T-cell (primary cell): ENCODE data around the gene F2. TPM values are rescaled to one million over a fixed set of nuclear protein-coding genes. Genes with fewer than 3 reads are reported as not detected.
A peak's percentile ranks its signal among the peaks of the same experiment; 100 is the strongest.

Experiments used
- ATAC-seq, 4 experiments: fragments of 200-7000 bp in 3 of 4; fragments of 150-1000 bp in 1 of 4; cut with Tn5 transposase; replicated peaks in 1 of 4; 1 replicate in 3 of 4; 2 replicates in 1 of 4; pipeline ENCODE4 v1.10.0; 2021; ENCODE audit warnings: moderate library complexity in 3 of 4, mild to moderate bottlenecking in 2 of 4, moderate number of reproducible peaks in 1 of 4
- CTCF ChIA-PET, 2 donors: fragments of 300-600 bp; sonication (Branson Sonifier 250); formaldehyde crosslinking; loops; one replicate each; lab custom pipeline; 2022; ENCODE audit warnings: antibody characterized with exemption in 2 of 2; lab: Charles Lee
- POLR2A ChIA-PET, 2 donors: fragments of 300-600 bp; sonication (Branson Sonifier 250); formaldehyde crosslinking; loops; one replicate each; lab custom pipeline; 2022; ENCODE audit warnings: antibody characterized with exemption in 2 of 2; lab: Charles Lee
- DNase-seq, 35 experiments: peaks; one replicate each; pipeline versions ENCODE4 v3.0.0 to v3.0.0-alpha.2; 2013 to 2023
- H3K27ac ChIP-seq: one replicate; pipeline ENCODE4 v1.5.1; 2013; ENCODE audit warnings: low read length
- H3K27me3 ChIP-seq, 2 experiments: replicated peaks in 1 of 2; 1 replicate in 1 of 2; 2 replicates in 1 of 2; pipeline versions ENCODE4 v1.6.1 to v1.7.0; 2013; ENCODE audit warnings: low read length in 1 of 2, mixed read lengths in 1 of 2; ENCODE audit not compliant: control insufficient read depth in 2 of 2, insufficient read depth in 2 of 2; ENCODE audit errors: extremely low read depth in 1 of 2
- H3K36me3 ChIP-seq, 2 donors: 1 replicate in 1 of 2; 2 replicates in 1 of 2; pipeline versions ENCODE4 v1.6.1 to v1.7.0; 2013; ENCODE audit warnings: low read length in 1 of 2; ENCODE audit not compliant: control insufficient read depth in 2 of 2, insufficient read depth in 1 of 2; ENCODE audit errors: extremely low read depth in 1 of 2
- H3K4me1 ChIP-seq, 2 experiments: 1 replicate in 1 of 2; 2 replicates in 1 of 2; pipeline versions ENCODE4 v1.6.1 to v1.7.0; 2013; ENCODE audit warnings: low read length in 2 of 2, mixed read lengths in 1 of 2; ENCODE audit not compliant: insufficient read depth in 2 of 2, control insufficient read depth in 1 of 2; ENCODE audit errors: extremely low read depth in 1 of 2
- H3K4me3 ChIP-seq, 2 donors: 1 replicate in 1 of 2; 2 replicates in 1 of 2; pipeline versions ENCODE4 v1.5.1 to v1.7.0; 2013; ENCODE audit warnings: mild to moderate bottlenecking in 2 of 2, low read length in 1 of 2, moderate library complexity in 1 of 2; ENCODE audit not compliant: control insufficient read depth in 1 of 2; ENCODE audit errors: extremely low read depth in 1 of 2
- H3K9me3 ChIP-seq: 2 replicates; pipeline ENCODE4 v1.7.0; 2013
- H3K27ac Mint-ChIP-seq, 2 donors: one replicate each; pipeline ENCODE4 v1.8.0; 2020 to 2021; ENCODE audit warnings: mild to moderate bottlenecking in 2 of 2, mixed read lengths in 2 of 2
- H3K27me3 Mint-ChIP-seq, 2 donors: one replicate each; pipeline ENCODE4 v1.8.0; 2021 to 2022; ENCODE audit warnings: mixed read lengths in 2 of 2
- H3K36me3 Mint-ChIP-seq: one replicate; pipeline ENCODE4 v1.8.0; 2021; ENCODE audit warnings: mixed read lengths
- H3K4me1 Mint-ChIP-seq, 3 donors: one replicate each; pipeline ENCODE4 v1.8.0; 2020 to 2022; ENCODE audit warnings: mixed read lengths in 3 of 3, mild to moderate bottlenecking in 1 of 3
- H3K4me3 Mint-ChIP-seq, 3 donors: one replicate each; pipeline ENCODE4 v1.8.0; 2020 to 2022; ENCODE audit warnings: mild to moderate bottlenecking in 3 of 3, mixed read lengths in 3 of 3, moderate library complexity in 3 of 3
- H3K9me3 Mint-ChIP-seq, 3 donors: one replicate each; pipeline ENCODE4 v1.8.0; 2020 to 2022; ENCODE audit warnings: mixed read lengths in 3 of 3
- WGBS: methylation state at CpG from one replicate; pipeline ENCODE4 v1.1.5; 2013; ENCODE audit warnings: missing lambda C conversion rate; ENCODE audit not compliant: insufficient coverage; 5-methylcytosine and 5-hydroxymethylcytosine counted together
- total RNA-seq, 35 experiments: library from RNA in 6 of 35; stranded (reverse) in 6 of 35; fragments of 120-200 nt in 1 of 35; gene quantifications; one replicate each; pipeline versions ENCODE4 v1.2.1 to v1.2.4 and lab custom pipeline; 2013 to 2026

The F2 gene
- total RNA-seq, 5 donors from 2014 or later (not counting 1 experiment from before 2014, with no cell fraction given), result 0.26 to 0.85 (median 0.57) TPM; not detected in 1

GRCh38 chr11:46692450-46692849 is 26.6 kb upstream of the F2 start:
- no peaks in the 10 kb centered on the region for H3K27me3 Mint-ChIP-seq
- Histone ChIP-seq H3K27me3 (no peaks in the 10 kb centered on the region), H3K9me3 (no peaks in the 10 kb centered on the region), H3K36me3 (peaks cover 43 to 81% of the 10 kb centered on the region in 2 donors), H3K27ac (no peak overlapping the region), H3K4me1 (peaks cover 0 to 36% of the 10 kb centered on the region in 2 experiments), H3K4me3 (no peak overlapping the region)
- CTCF ChIA-PET, result interaction anchor here in 1 of 2 donors (0.7 kb wide), 1 partner anchor 119 kb away, joined by 3 read pairs; no protein-coding TSS in a partner anchor
- H3K4me3 Mint-ChIP-seq, result no peak overlapping the region
- WGBS, result no CpG with 5 or more reads among the region's 4 CpGs
- H3K4me1 Mint-ChIP-seq, result peaks cover 6 to 23% (median 21%) of the 10 kb centered on the region in 3 donors
- POLR2A ChIA-PET, result interaction anchor here in 1 of 2 donors (0.7 kb wide), 1 partner anchor 22 kb away, joined by 4 read pairs; no protein-coding TSS in a partner anchor
- H3K27ac Mint-ChIP-seq, result no peak overlapping the region
- no peaks in the 10 kb centered on the region for H3K9me3 Mint-ChIP-seq
- peaks cover 36% of the 10 kb centered on the region for H3K36me3 Mint-ChIP-seq
- DNase-seq, result no peak
- ATAC-seq, result no peak

- Histone ChIP-seq H3K36me3 (peaks cover 37 to 70% of the 10 kb centered on the region in 2 donors), H3K4me1 (peaks cover 7 to 47% of the 10 kb centered on the region in 2 experiments), H3K27me3 (no peaks in the 10 kb centered on the region), H3K9me3 (no peaks in the 10 kb centered on the region), H3K27ac (no peak overlapping the region), H3K4me3 (no peak overlapping the region)
- WGBS, result 100% methylated on average over 1 of the region's 2 CpGs
- H3K4me3 Mint-ChIP-seq, result no peak overlapping the region
- peaks cover 16 to 35% (median 33%) of the 10 kb centered on the region in 3 donors for H3K4me1 Mint-ChIP-seq
- ChIA-PET CTCF (no interaction called here), POLR2A (interaction anchor here in 1 of 2 donors (0.6 kb wide), 1 partner anchor 65 kb away, joined by 4 read pairs; no protein-coding TSS in a partner anchor)
- no peaks in the 10 kb centered on the region for H3K9me3 Mint-ChIP-seq
- H3K27me3 Mint-ChIP-seq, result no peaks in the 10 kb centered on the region
- no peak for DNase-seq
- H3K36me3 Mint-ChIP-seq, result peaks cover 30% of the 10 kb centered on the region
- H3K27ac Mint-ChIP-seq, result no peak overlapping the region
- ATAC-seq, result no peak
Observed at GRCh38 chr11:46693597-46694012, 25.4 kb upstream of the F2 start.

GRCh38 chr11:46694072-46694471 is 24.9 kb upstream of the F2 start:
- peaks cover 28% of the 10 kb centered on the region for H3K36me3 Mint-ChIP-seq
- H3K36me3 ChIP-seq, result peaks cover 37 to 66% of the 10 kb centered on the region in 2 donors
- H3K4me3 ChIP-seq, result no peak overlapping the region
- WGBS, result 93% methylated on average over 5 of the region's 6 CpGs
- no peak overlapping the region for H3K27ac ChIP-seq
- POLR2A ChIA-PET, result interaction anchor here in 1 of 2 donors (0.6 to 0.7 kb wide), 2 partner anchors 58 to 66 kb away, joined by 4 to 10 read pairs; no protein-coding TSS in a partner anchor
- no peak for DNase-seq
- no peak for ATAC-seq
- peaks cover 21 to 38% (median 36%) of the 10 kb centered on the region in 3 donors for H3K4me1 Mint-ChIP-seq
- H3K9me3 ChIP-seq, result no peaks in the 10 kb centered on the region
- no peaks in the 10 kb centered on the region for H3K27me3 ChIP-seq
- H3K4me1 ChIP-seq, result peaks cover 12 to 51% of the 10 kb centered on the region in 2 experiments
- H3K27me3 Mint-ChIP-seq, result no peaks in the 10 kb centered on the region
- peak overlapping the region in 1 of 2 donors; percentile 28 for H3K27ac Mint-ChIP-seq
- no peak overlapping the region for H3K4me3 Mint-ChIP-seq
- no peaks in the 10 kb centered on the region for H3K9me3 Mint-ChIP-seq
- CTCF ChIA-PET, result no interaction called here

- peaks cover 37 to 64% of the 10 kb centered on the region in 2 donors for H3K36me3 ChIP-seq
- no peaks in the 10 kb centered on the region for H3K27me3 Mint-ChIP-seq
- DNase-seq (no peak), ATAC-seq (no peak)
- H3K9me3 Mint-ChIP-seq, result no peaks in the 10 kb centered on the region
- H3K4me1 Mint-ChIP-seq, result peaks cover 24 to 39% (median 39%) of the 10 kb centered on the region in 3 donors
- peaks cover 14 to 56% of the 10 kb centered on the region in 2 experiments for H3K4me1 ChIP-seq
- WGBS, result 95% methylated on average over 4 of the region's 7 CpGs
- H3K27ac Mint-ChIP-seq, result no peak overlapping the region
- no peak overlapping the region for H3K4me3 Mint-ChIP-seq
- H3K9me3 ChIP-seq, result no peaks in the 10 kb centered on the region
- CTCF ChIA-PET, result no interaction called here
- no peak overlapping the region for H3K4me3 ChIP-seq
- POLR2A ChIA-PET, result interaction anchor here in 1 of 2 donors (0.7 kb wide), 1 partner anchor 57 kb away, joined by 10 read pairs; no protein-coding TSS in a partner anchor
- peaks cover 26% of the 10 kb centered on the region for H3K36me3 Mint-ChIP-seq
- no peak overlapping the region for H3K27ac ChIP-seq
- H3K27me3 ChIP-seq, result no peaks in the 10 kb centered on the region
Observed at GRCh38 chr11:46694607-46695006, 24.4 kb upstream of the F2 start.

GRCh38 chr11:46695345-46696211 is 23.4 kb upstream of the F2 start:
- no peak overlapping the region for H3K4me3 ChIP-seq
- POLR2A ChIA-PET, result interaction anchor here in 1 of 2 donors (0.5 kb wide), 1 partner anchor 1043 kb away, joined by 3 read pairs; no protein-coding TSS in a partner anchor
- H3K9me3 ChIP-seq, result no peaks in the 10 kb centered on the region
- H3K27me3 ChIP-seq, result no peaks in the 10 kb centered on the region
- Mint-ChIP-seq H3K36me3 (peaks cover 24% of the 10 kb centered on the region), H3K27ac (peak overlapping the region in 1 of 2 donors; percentile 36), H3K4me1 (peaks cover 22 to 46% (median 42%) of the 10 kb centered on the region in 3 donors), H3K27me3 (no peaks in the 10 kb centered on the region), H3K4me3 (peak overlapping the region in 1 of 3 donors; percentile 17), H3K9me3 (no peaks in the 10 kb centered on the region)
- peaks cover 15 to 59% of the 10 kb centered on the region in 2 experiments for H3K4me1 ChIP-seq
- CTCF ChIA-PET, result no interaction called here
- DNase-seq, result no peak
- WGBS, result 97% methylated on average over 10 of the region's 12 CpGs
- no peak for ATAC-seq
- H3K36me3 ChIP-seq, result peaks cover 37 to 57% of the 10 kb centered on the region in 2 donors
- no peak overlapping the region for H3K27ac ChIP-seq

- ATAC-seq (no peak), DNase-seq (no peak)
- CTCF ChIA-PET, result no interaction called here
- no peaks in the 10 kb centered on the region for H3K9me3 ChIP-seq
- POLR2A ChIA-PET, result interaction anchor here in 1 of 2 donors (0.5 kb wide), 1 partner anchor 1042 kb away, joined by 3 read pairs; no protein-coding TSS in a partner anchor
- H3K4me1 ChIP-seq, result peaks cover 15 to 61% of the 10 kb centered on the region in 2 experiments
- 100% methylated on average over 4 of the region's 11 CpGs for WGBS
- Mint-ChIP-seq H3K27ac (no peak overlapping the region), H3K4me1 (peaks cover 26 to 49% (median 44%) of the 10 kb centered on the region in 3 donors), H3K4me3 (no peak overlapping the region), H3K9me3 (no peaks in the 10 kb centered on the region), H3K27me3 (no peaks in the 10 kb centered on the region), H3K36me3 (peaks cover 22% of the 10 kb centered on the region)
- no peak overlapping the region for H3K27ac ChIP-seq
- H3K27me3 ChIP-seq, result no peaks in the 10 kb centered on the region
- no peak overlapping the region for H3K4me3 ChIP-seq
- H3K36me3 ChIP-seq, result peaks cover 37 to 51% of the 10 kb centered on the region in 2 donors
Observed at GRCh38 chr11:46696212-46696558, 22.8 kb upstream of the F2 start.
